WERI-Rb-1 (cell line): ENCODE data around the gene DCAKD.

Experiments
- DNase-seq: peaks from one replicate; pipeline ENCODE4 v3.0.0-alpha.2; 2020
- H3K27ac ChIP-seq: fragments of 250-450 bp; sonication (Bioruptor Pico); 2 replicates; pipeline ENCODE4 v1.5.1; 2020; ENCODE audit warnings: mild to moderate bottlenecking, moderate library complexity
- H3K27me3 ChIP-seq: fragments of 250-450 bp; sonication (Bioruptor Pico); 2 replicates; pipeline ENCODE4 v1.5.1; 2021; ENCODE audit warnings: mild to moderate bottlenecking, low read depth, moderate library complexity; ENCODE audit not compliant: insufficient read depth, severe bottlenecking
- H3K36me3 ChIP-seq: fragments of 250-450 bp; sonication (Bioruptor Pico); 2 replicates; pipeline ENCODE4 v1.5.1; 2020; ENCODE audit warnings: mild to moderate bottlenecking, moderate library complexity
- H3K4me3 ChIP-seq: 2 replicates; pipeline ENCODE4 v1.5.1; 2011; ENCODE audit warnings: low read depth, mild to moderate bottlenecking, control low read depth, low read length
- H3K9me3 ChIP-seq: fragments of 250-450 bp; sonication (Bioruptor Pico); 2 replicates; pipeline ENCODE4 v1.5.1; 2021; ENCODE audit warnings: mild to moderate bottlenecking, moderate library complexity; ENCODE audit not compliant: severe bottlenecking
- CTCF ChIP-seq: IDR thresholded peaks from 2 replicates; pipeline ENCODE4 v1.5.1; 2011; ENCODE audit warnings: low read depth, mild to moderate bottlenecking, control low read depth, inconsistent platforms, low read length

DCAKD gene

GRCh38 chr17:45038728-45039634, 12.5 kb downstream of the DCAKD start:
- no peak for DNase-seq
- TF ChIP-seq CTCF: no peak
- H3K36me3 ChIP-seq: peaks cover 21% of the 10 kb centered on the region
- no peak overlapping the region; the same call in 1 of the 2 replicates for H3K27ac ChIP-seq
- H3K27me3 ChIP-seq: no peaks in the 10 kb centered on the region
- no peaks in the 10 kb centered on the region for H3K9me3 ChIP-seq
- H3K4me3 ChIP-seq: no peak overlapping the region

- H3K36me3 ChIP-seq: peaks cover 43% of the 10 kb centered on the region
- TF ChIP-seq CTCF: no peak
- no peaks in the 10 kb centered on the region for H3K9me3 ChIP-seq
- DNase-seq: peak; percentile 66
- H3K4me3 ChIP-seq: no peak overlapping the region
- H3K27ac ChIP-seq: peak overlapping the region; percentile 29; the same call in 1 of the 2 replicates
- no peaks in the 10 kb centered on the region for H3K27me3 ChIP-seq
These were observed 14.7 kb downstream of the DCAKD start for GRCh38 chr17:45036691-45037090.

GRCh38 chr17:45035848-45036247, 15.6 kb downstream of the DCAKD start:
- no peak overlapping the region for H3K4me3 ChIP-seq
- H3K36me3 ChIP-seq: peaks cover 52% of the 10 kb centered on the region
- DNase-seq: no peak
- no peak for TF ChIP-seq CTCF
- H3K27me3 ChIP-seq: no peaks in the 10 kb centered on the region
- no peak overlapping the region for H3K27ac ChIP-seq
- H3K9me3 ChIP-seq: no peaks in the 10 kb centered on the region

- no peaks in the 10 kb centered on the region for H3K27me3 ChIP-seq
- DNase-seq: no peak
- H3K4me3 ChIP-seq: no peak overlapping the region
- no peaks in the 10 kb centered on the region for H3K9me3 ChIP-seq
- no peak for TF ChIP-seq CTCF
- H3K36me3 ChIP-seq: peaks cover 64% of the 10 kb centered on the region
- no peak overlapping the region for H3K27ac ChIP-seq
These were observed 16.8 kb downstream of the DCAKD start for GRCh38 chr17:45034599-45034998.

GRCh38 chr17:45032174-45032541, 19.3 kb downstream of the DCAKD start:
- Histone ChIP-seq H3K9me3 (no peaks in the 10 kb centered on the region), H3K27me3 (no peaks in the 10 kb centered on the region), H3K4me3 (no peak overlapping the region), H3K36me3 (peaks cover 74% of the 10 kb centered on the region), H3K27ac (no peak overlapping the region; the same call in 1 of the 2 replicates)
- DNase-seq: no peak
- no peak for TF ChIP-seq CTCF
